GM19395 (cell line): ENCODE results near the gene GNAS-AS1.

Experiments
- ATAC-seq: cut with Tn5 transposase; IDR thresholded peaks from one replicate; pipeline ENCODE4 v1.9.1; 2021; ENCODE audit warnings: mild to moderate bottlenecking, moderate library complexity; ENCODE audit not compliant: unreplicated experiment

Gene GNAS-AS1

DNA sequence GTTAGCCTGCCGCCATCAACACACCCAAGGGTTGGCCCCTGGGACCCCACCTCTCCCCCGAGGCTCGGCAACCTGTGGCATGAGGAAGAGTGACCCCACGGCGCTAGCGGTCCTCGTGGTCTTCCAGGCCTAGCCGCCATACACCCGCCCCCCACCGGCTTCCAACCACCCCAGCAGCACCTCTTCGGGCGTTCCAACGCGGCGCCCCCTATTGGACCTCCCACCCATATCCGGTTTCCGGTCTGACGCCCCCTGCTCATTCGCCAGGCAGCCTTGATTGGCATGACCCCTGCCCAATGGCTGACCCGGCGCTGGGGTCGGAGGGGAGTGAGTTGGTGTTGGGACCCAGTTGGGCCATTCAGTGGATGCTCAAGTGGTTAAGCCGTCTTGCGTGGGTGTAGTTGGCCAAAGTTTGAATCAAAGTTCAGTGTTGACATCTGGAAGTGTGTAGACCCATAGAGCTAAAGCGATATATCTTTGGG, at the start of gene GNAS-AS1:
Gene GNAS-AS1, minus strand, starts transcription at position 210 of the 482 bp plus-strand sequence.
- peak; percentile 86 for ATAC-seq

DNA sequence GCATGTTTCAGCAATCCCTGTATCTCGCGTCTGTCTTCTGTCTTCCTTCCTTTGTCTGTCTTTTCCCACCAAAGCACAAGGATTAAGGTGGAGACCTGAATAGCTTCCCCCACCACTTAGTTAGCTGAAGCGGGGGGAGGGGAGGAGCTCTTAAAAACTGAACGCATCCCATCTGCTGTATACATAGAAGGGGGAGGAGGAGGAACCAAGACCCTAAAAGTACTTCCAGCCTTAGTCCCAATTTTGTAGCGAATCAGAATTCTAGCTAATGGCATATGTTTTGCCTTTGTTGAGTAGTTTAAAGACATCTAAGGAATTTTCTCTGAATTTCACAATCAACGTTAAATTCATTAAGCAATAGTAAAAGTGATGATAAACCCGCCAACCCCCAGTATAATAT, 49.7 kb upstream of the GNAS-AS1 start:
- ATAC-seq = no peak

DNA sequence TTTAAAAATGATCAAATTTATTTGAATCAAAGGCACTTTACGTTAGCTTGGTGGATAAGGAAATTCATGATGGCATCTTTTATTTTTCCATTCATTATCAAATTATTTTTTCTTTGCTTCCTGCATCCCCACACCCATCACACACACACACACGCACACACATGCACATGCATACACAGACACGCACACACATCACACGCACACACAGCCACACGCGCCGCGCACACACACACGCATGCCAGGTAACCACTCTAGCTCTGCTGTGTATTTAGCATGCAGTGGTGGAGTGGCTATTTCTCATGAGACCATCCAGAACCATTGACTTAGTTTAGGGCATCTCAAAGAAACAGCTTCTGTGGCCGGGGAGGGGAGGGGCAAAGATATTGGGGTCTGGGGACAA, 48.8 kb upstream of the GNAS-AS1 start:
- no peak for ATAC-seq

GRCh38 chr20:58898629-58899408, 48.1 kb upstream of the GNAS-AS1 start:
- ATAC-seq = no peak

DNA sequence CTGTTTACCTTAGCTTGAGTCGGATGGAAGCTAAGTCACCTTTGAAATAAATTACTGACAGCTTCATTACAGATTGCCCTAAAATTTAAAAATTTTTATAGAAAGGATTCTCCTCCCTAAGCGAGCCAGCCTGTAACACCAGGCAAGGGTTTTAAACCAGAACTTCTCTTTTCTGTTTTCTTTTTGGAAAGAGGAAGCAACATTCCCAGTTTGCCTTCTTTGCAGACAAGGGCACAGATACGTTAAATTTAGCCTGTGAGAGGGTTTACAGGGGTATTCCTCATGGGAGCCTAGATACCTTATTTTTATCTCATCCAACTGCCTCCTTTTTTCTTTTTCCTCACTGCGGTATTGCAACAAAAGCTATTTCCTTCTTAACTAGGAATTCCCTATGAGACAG, 46.8 kb upstream of the GNAS-AS1 start:
- no peak for ATAC-seq

DNA sequence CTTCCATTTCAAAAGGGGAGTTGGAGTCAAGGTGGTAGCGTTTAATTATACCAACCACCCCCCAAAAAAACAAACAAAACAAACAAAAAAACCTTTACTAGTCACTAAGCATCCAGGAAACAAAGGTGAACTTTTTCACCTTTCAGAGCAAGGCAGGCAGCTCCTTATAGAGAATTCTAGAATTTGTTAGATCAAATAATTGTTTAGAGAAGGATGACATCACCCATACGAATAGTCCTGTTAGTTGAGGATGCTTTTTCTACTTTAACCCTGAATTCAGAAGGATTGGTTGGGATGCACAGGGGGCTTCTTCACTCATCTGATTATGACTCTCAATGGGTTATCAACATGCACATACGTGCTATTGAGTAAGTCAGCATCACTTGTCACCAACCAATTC, 46.1 kb upstream of the GNAS-AS1 start:
- ATAC-seq = no peak

DNA sequence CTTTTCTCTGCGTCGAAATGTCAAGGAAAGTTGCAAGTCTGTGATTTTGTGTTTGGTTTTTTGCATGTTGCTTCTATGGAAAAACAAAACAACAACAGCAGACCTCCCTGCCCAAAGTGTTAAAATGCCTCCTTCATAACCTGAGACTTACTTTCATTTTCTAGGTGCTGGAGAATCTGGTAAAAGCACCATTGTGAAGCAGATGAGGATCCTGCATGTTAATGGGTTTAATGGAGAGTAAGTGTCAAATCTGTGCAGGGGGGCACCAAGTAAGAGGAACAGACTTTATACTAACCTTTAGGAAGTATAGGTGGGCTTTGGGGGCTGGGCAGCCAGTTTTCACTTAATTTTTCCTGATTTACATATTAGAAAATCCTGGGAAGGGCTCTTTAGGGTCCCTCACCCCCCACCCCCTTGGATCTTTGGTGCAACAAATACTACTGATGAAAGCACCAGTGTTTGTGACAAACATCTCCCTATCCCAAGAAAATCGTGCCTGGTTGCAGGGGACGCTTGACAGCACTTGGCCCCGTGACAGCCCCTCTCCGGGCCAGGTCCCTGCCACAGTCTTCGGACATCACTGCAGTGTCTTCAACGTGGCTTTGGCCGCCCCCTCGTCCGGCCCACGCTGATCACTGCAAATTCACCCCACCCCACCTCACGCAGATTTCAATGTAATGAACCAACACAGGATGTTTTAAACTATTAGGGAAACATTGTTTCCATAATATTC, 44.9 kb upstream of the GNAS-AS1 start:
- no peak for ATAC-seq

DNA sequence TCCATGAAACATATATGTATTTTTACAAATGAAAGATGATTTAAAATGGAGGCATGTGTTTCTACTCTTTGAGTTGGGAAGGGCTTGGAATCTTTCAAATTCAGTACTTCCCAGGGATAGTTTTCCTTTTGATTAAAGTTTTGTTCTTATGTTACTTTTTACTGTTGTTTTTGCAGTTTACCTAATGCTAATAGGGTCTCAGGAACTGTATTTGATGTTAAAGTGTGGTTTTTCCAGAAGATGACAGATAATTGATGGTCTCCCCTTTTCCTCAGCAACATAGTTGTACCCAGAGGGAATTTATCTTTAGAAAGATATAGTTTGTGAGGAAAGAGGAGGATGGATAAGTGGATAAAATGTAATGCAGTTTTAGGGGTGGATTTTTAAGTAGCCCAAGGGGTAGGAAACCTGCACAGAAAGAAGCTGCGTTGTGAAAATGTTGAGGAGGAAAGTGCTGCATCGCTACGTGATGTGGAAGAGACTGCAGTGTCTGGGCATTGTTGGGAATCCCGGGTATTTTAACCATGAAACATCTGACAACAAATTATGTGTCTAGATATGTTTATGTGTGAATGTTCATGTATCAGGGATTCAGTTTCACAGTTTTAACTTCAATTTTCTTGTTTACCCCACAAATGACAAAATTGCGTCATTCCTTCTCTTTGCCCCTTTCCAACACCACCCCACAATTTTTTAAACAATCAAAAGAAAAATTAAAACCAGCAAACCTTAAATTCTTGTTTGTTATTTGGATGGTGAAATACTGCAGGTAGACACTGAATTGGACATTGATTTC, 44.1 kb upstream of the GNAS-AS1 start:
- ATAC-seq = no peak

DNA sequence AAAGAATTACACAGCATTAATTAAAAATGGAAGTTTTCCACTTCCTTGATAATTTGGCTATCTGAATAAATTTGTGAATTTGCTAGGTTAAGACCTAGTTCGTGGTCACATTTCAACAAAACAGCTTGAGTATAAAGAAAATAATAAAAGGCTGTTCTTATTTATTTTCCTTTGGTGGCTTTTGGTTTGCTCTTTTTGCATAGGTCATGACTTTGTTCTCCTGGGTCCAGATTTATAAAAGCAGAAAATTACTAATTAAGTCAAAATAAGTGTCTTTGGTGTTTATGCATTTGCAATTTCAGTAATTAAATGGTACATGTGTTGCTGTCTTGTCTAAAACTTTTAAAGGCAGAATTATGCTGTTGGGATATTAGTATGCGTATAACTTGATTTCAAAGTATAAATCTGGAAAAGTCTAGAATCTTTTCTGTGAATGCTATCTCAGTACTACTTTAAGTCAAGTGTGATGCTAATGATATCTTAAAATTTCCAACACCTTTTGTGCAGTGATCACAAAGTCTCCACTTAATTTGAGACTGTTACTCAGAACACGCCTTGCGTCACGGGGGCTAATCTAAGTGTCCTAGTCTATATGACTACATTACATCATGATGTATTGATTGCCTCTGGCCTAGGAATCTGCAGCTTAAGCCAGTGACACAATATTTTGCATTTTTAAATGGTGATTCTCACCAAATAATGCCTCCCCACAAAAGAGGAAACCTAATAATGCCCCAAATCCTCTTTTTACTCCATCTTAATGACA, 42.8 kb upstream of the GNAS-AS1 start:
- no peak for ATAC-seq

DNA sequence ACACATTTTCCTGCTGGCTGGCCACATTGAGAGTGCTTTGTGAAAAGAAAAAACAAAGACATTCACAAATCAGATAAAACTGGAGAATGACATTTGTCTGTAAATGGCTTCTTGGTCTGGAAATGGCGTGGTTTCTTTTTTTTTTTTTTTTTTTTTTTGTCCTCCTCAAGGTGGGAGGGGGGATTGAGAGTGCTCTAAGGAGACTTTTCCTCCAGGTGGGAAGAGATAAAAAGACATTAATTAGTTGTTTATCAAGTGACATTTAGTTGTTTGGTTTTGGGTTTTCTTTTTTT, 42.2 kb upstream of the GNAS-AS1 start:
- ATAC-seq = no peak

GRCh38 chr20:58892141-58892931, 41.6 kb upstream of the GNAS-AS1 start:
- no peak for ATAC-seq

DNA sequence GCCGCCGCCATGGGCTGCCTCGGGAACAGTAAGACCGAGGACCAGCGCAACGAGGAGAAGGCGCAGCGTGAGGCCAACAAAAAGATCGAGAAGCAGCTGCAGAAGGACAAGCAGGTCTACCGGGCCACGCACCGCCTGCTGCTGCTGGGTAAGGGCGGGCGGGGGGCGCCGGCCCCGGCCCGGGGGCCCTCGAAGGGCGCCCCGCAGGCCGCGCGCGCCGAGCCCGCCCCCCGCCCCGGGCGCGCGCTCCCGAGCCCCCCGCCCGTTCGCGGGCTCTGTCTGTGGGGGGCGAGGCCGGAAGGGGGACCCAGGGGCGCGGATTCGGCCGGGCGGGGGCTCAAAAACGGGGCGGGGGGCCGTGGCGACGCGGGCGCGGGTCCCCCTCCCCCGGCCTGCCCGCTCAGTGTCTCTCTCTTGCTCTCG, 41.0 kb upstream of the GNAS-AS1 start:
- no peak for ATAC-seq

- ATAC-seq = no peak
These were observed 40.5 kb upstream of the GNAS-AS1 start for GRCh38 chr20:58891086-58891717.

GRCh38 chr20:58890518-58891085, 39.9 kb upstream of the GNAS-AS1 start:
- ATAC-seq = no peak

GRCh38 chr20:58889798-58890517, 39.3 kb upstream of the GNAS-AS1 start:
- no peak for ATAC-seq

- ATAC-seq = no peak
These were observed 38.6 kb upstream of the GNAS-AS1 start for GRCh38 chr20:58889334-58889760.

DNA sequence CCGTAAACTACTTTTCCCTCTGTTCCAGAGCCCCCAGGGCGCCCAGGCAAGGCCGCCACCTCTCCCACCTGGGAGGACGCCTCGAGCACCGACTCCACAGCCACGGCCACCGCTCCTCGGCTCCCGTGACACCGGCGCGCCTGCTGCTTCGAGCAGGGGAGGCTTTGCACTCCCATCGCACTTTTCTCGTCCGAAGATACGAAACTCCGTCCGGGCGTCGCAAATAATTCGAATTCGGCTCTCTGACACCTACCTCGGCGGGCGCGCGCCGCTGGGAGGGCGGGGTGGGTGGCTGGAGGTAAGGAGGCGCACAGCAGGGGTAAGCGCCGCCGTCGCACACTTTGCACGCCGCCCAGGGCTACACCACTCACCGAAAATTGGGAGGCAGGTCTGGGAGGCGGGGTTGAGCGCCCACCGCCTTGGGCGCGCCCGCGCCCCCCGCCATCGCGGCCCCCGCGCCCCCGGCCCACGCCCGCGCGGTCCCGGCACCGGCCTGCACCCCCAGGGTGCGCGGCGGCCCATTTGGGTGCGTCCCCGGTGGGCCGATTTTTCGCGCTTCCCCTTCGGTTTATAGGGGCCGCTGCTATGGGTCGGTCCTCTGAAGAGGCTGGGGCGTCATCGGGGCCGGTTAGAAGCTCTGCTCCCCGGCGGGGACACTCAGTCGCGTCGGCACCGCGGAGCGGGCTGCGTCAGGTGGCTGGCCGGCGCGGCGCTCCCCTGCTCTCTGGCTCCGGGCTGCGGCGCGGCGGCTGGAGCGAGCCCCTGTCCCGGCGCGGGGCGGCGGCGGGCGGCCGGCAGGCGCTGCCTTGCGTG, 38.0 kb upstream of the GNAS-AS1 start:
- peak; percentile 44 for ATAC-seq

GRCh38 chr20:58888103-58888502, 37.4 kb upstream of the GNAS-AS1 start:
- no peak for ATAC-seq
